HEK293 (cell line): ENCODE data around the gene ADK.

Experiments
- CTCF ChIA-PET: fragments of 350-600 bp; formaldehyde crosslinking; extraction: SDS; loops from one replicate; lab custom pipeline; 2021; ENCODE audit warnings: antibody characterized with exemption; lab: Yijun Ruan, JAX
- POLR2A ChIA-PET: fragments of 300-600 bp; formaldehyde crosslinking; extraction: SDS; loops from one replicate; lab custom pipeline; 2020; ENCODE audit warnings: antibody characterized with exemption, inconsistent platforms; lab: Yijun Ruan, JAX
- H3K27ac ChIP-seq: fragments of 200-500 bp; sonication (Bioruptor generic); 2 replicates; pipeline ENCODE4 v1.5.1; 2014; ENCODE audit warnings: low read depth, low read length, control low read depth, inconsistent platforms; ENCODE audit errors: extremely low read depth
- H3K36me3 ChIP-seq, 2 experiments: fragments of 200-500 bp in 1 of 2; sonication (Bioruptor generic) in 1 of 2; 1 replicate in 1 of 2; 2 replicates in 1 of 2; pipeline ENCODE4 v1.5.1; 2014 to 2017; ENCODE audit warnings: inconsistent platforms in 2 of 2, low read length in 2 of 2; ENCODE audit not compliant: control insufficient read depth in 2 of 2, insufficient read depth in 1 of 2
- H3K4me1 ChIP-seq: fragments of 200-500 bp; sonication (Bioruptor generic); 2 replicates; pipeline ENCODE4 v1.5.1; 2014; ENCODE audit warnings: mild to moderate bottlenecking, low read length, inconsistent platforms; ENCODE audit not compliant: control insufficient read depth, insufficient read depth
- H3K4me3 ChIP-seq: 2 replicates; pipeline ENCODE4 v1.5.1; 2011; ENCODE audit warnings: low read depth, mild to moderate bottlenecking, control low read depth, low read length, moderate library complexity
- H3K9me3 ChIP-seq: fragments of 200-500 bp; sonication (Bioruptor generic); 2 replicates; pipeline ENCODE4 v1.5.1; 2014; ENCODE audit warnings: low read depth, low read length, inconsistent platforms; ENCODE audit not compliant: control insufficient read depth, insufficient read depth
- GFI1B ChIP-seq: fragments of 450-650 bp; formaldehyde crosslinking; IDR thresholded peaks from 2 replicates; pipeline ENCODE4 v1.5.1; 2016; ENCODE audit warnings: missing biosample characterization, missing genetic modification characterization
- KLF16 ChIP-seq: fragments of 450-650 bp; formaldehyde crosslinking; IDR thresholded peaks from 2 replicates; pipeline ENCODE4 v1.5.1; 2017; ENCODE audit warnings: missing biosample characterization, missing genetic modification characterization
- KLF9 ChIP-seq: fragments of 450-650 bp; formaldehyde crosslinking; IDR thresholded peaks from 2 replicates; pipeline ENCODE4 v1.5.1; 2016; ENCODE audit warnings: missing biosample characterization, missing genetic modification characterization, low read depth
- SETDB1 ChIP-seq: IDR thresholded peaks from one replicate; pipeline ENCODE4 v1.6.1; 2017; ENCODE audit warnings: mild to moderate bottlenecking, low read length, moderate library complexity, mixed read lengths; ENCODE audit not compliant: insufficient read length
- TCF7L2 ChIP-seq: IDR thresholded peaks from 2 replicates; pipeline ENCODE4 v1.6.1; 2011; ENCODE audit warnings: low read depth, mild to moderate bottlenecking, inconsistent platforms, low read length, moderate library complexity, borderline replicate concordance
- TRIM28 ChIP-seq: IDR thresholded peaks from 2 replicates; pipeline ENCODE4 v1.6.1; 2011; ENCODE audit warnings: low read length, control low read depth, borderline replicate concordance
- ZBTB20 ChIP-seq: fragments of 450-650 bp; formaldehyde crosslinking; IDR thresholded peaks from 2 replicates; pipeline ENCODE4 v1.5.1; 2016; ENCODE audit warnings: missing biosample characterization, missing genetic modification characterization
- ZFP3 ChIP-seq: fragments of 450-650 bp; formaldehyde crosslinking; IDR thresholded peaks from 2 replicates; pipeline ENCODE4 v1.5.1; 2016; ENCODE audit warnings: low read depth, missing biosample characterization, missing genetic modification characterization
- ZNF155 ChIP-seq: fragments of 450-650 bp; formaldehyde crosslinking; IDR thresholded peaks from 2 replicates; pipeline ENCODE4 v1.5.1; 2016; ENCODE audit warnings: missing biosample characterization, missing genetic modification characterization
- ZNF24 ChIP-seq: fragments of 450-650 bp; formaldehyde crosslinking; IDR thresholded peaks from 2 replicates; pipeline ENCODE4 v1.5.1; 2016; ENCODE audit warnings: missing biosample characterization, missing genetic modification characterization
- ZNF311 ChIP-seq: fragments of 450-650 bp; formaldehyde crosslinking; IDR thresholded peaks from 2 replicates; pipeline ENCODE4 v1.5.1; 2017; ENCODE audit warnings: missing biosample characterization, missing genetic modification characterization, borderline replicate concordance
- ZNF324 ChIP-seq: fragments of 450-650 bp; formaldehyde crosslinking; IDR thresholded peaks from 2 replicates; pipeline ENCODE4 v1.5.1; 2016; ENCODE audit warnings: missing biosample characterization, missing genetic modification characterization
- ZNF394 ChIP-seq: fragments of 450-650 bp; formaldehyde crosslinking; IDR thresholded peaks from 2 replicates; pipeline ENCODE4 v1.5.1; 2016; ENCODE audit warnings: missing biosample characterization, missing genetic modification characterization, mild to moderate bottlenecking, moderate library complexity, borderline replicate concordance
- ZNF473 ChIP-seq: fragments of 450-650 bp; formaldehyde crosslinking; IDR thresholded peaks from 2 replicates; pipeline ENCODE4 v1.5.1; 2017; ENCODE audit warnings: missing biosample characterization, missing genetic modification characterization
- ZNF501 ChIP-seq: fragments of 450-650 bp; formaldehyde crosslinking; IDR thresholded peaks from 2 replicates; pipeline ENCODE4 v1.5.1; 2016; ENCODE audit warnings: missing biosample characterization, missing genetic modification characterization
- ZNF510 ChIP-seq: fragments of 450-650 bp; formaldehyde crosslinking; IDR thresholded peaks from 2 replicates; pipeline ENCODE4 v1.5.1; 2018; ENCODE audit warnings: mild to moderate bottlenecking, missing genetic modification characterization, missing biosample characterization; ENCODE audit not compliant: insufficient replicate concordance
- ZNF529 ChIP-seq: fragments of 450-650 bp; formaldehyde crosslinking; IDR thresholded peaks from 2 replicates; pipeline ENCODE4 v1.5.1; 2017; ENCODE audit warnings: missing genetic modification characterization, missing biosample characterization; ENCODE audit not compliant: insufficient replicate concordance
- ZNF548 ChIP-seq: fragments of 450-650 bp; formaldehyde crosslinking; IDR thresholded peaks from 2 replicates; pipeline ENCODE4 v1.5.1; 2016; ENCODE audit warnings: missing biosample characterization, missing genetic modification characterization
- ZNF549 ChIP-seq: fragments of 450-650 bp; IDR thresholded peaks from 2 replicates; pipeline ENCODE4 v1.5.1; 2018; ENCODE audit warnings: missing biosample characterization, missing genetic modification characterization, mild to moderate bottlenecking, inconsistent platforms, moderate library complexity
- ZNF558 ChIP-seq: fragments of 450-650 bp; formaldehyde crosslinking; IDR thresholded peaks from 2 replicates; pipeline ENCODE4 v1.5.1; 2016; ENCODE audit warnings: missing biosample characterization, missing genetic modification characterization
- ZNF560 ChIP-seq: fragments of 450-650 bp; formaldehyde crosslinking; IDR thresholded peaks from 2 replicates; pipeline ENCODE4 v1.5.1; 2017; ENCODE audit warnings: missing biosample characterization, missing genetic modification characterization, borderline replicate concordance
- ZNF626 ChIP-seq: fragments of 450-650 bp; sonication (Bioruptor Pico); formaldehyde crosslinking; IDR thresholded peaks from 2 replicates; pipeline ENCODE4 v1.5.1; 2018; ENCODE audit warnings: missing biosample characterization, missing genetic modification characterization, inconsistent platforms
- ZNF664 ChIP-seq: fragments of 450-650 bp; formaldehyde crosslinking; IDR thresholded peaks from 2 replicates; pipeline ENCODE4 v1.5.1; 2016; ENCODE audit warnings: missing biosample characterization, missing genetic modification characterization
- ZNF768 ChIP-seq: fragments of 450-650 bp; formaldehyde crosslinking; IDR thresholded peaks from 2 replicates; pipeline ENCODE4 v1.5.1; 2018; ENCODE audit warnings: missing biosample characterization, mild to moderate bottlenecking, missing genetic modification characterization
- ZNF843 ChIP-seq: fragments of 450-650 bp; formaldehyde crosslinking; IDR thresholded peaks from 2 replicates; pipeline ENCODE4 v1.5.1; 2016; ENCODE audit warnings: missing biosample characterization, missing genetic modification characterization
- TF ChIP-seq, protein P1 (sequence below): fragments of 450-650 bp; formaldehyde crosslinking; IDR thresholded peaks from 2 replicates; pipeline ENCODE4 v1.5.0; 2017; ENCODE audit warnings: missing biosample characterization, missing genetic modification characterization, borderline replicate concordance
- TF ChIP-seq, protein P2 (sequence below): fragments of 450-650 bp; formaldehyde crosslinking; IDR thresholded peaks from 2 replicates; pipeline ENCODE4 v1.5.1; 2016; ENCODE audit warnings: missing biosample characterization, missing genetic modification characterization
- TF ChIP-seq, protein P3 (sequence below): fragments of 450-650 bp; formaldehyde crosslinking; IDR thresholded peaks from 2 replicates; pipeline ENCODE4 v1.5.1; 2016; ENCODE audit warnings: missing biosample characterization, missing genetic modification characterization
- TF ChIP-seq, protein P4 (sequence below): fragments of 450-650 bp; formaldehyde crosslinking; IDR thresholded peaks from 2 replicates; pipeline ENCODE4 v1.5.1; 2017; ENCODE audit warnings: missing biosample characterization, missing genetic modification characterization

ADK gene

DNA sequence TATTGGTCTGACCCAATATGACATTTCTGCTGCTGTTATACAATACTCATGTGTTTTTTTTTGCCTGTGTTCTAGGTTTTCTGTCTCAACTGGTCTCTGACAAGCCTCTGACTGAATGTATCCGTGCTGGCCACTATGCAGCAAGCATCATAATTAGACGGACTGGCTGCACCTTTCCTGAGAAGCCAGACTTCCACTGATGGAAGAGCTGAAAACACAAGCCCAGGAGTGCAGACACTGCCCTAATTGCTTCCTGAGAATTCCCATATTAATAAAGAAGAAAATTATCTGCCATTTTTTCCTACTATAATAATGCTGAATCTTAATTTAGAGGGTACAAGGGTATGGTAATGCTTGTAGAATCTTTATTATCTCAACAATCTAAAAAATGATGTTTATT is 557.2 kb downstream of the ADK start (continued):
- TF ChIP-seq, protein P1, sequence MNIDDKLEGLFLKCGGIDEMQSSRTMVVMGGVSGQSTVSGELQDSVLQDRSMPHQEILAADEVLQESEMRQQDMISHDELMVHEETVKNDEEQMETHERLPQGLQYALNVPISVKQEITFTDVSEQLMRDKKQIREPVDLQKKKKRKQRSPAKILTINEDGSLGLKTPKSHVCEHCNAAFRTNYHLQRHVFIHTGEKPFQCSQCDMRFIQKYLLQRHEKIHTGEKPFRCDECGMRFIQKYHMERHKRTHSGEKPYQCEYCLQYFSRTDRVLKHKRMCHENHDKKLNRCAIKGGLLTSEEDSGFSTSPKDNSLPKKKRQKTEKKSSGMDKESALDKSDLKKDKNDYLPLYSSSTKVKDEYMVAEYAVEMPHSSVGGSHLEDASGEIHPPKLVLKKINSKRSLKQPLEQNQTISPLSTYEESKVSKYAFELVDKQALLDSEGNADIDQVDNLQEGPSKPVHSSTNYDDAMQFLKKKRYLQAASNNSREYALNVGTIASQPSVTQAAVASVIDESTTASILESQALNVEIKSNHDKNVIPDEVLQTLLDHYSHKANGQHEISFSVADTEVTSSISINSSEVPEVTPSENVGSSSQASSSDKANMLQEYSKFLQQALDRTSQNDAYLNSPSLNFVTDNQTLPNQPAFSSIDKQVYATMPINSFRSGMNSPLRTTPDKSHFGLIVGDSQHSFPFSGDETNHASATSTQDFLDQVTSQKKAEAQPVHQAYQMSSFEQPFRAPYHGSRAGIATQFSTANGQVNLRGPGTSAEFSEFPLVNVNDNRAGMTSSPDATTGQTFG: no peak
- TF ChIP-seq ZNF311 (no peak), ZNF324 (tag by site-specific recombination) (no peak), ZNF501 (tag by site-specific recombination) (no peak)

DNA sequence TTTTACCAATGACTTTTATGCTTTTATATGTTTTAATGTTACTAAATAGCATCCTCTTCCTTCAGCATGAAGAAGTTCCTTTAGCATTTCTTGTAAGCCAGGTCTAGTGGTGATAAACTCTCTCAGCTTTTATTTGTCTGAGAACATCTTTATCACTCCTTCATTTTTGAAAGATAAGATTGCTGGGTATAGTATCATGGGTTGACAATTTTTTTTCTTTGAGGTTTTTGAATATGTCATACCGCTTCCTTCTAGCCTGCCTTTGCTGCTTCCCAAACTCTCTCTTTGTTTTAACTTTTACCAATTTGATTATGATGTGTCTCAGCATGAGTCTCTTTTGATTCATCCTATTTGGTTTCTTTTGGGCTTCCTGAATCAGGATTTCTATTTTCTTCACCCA is 567.2 kb downstream of the ADK start:
- no peaks in the 10 kb centered on the region; a peak in 1 of 3 replicates for H3K36me3 ChIP-seq
- no peaks in the 10 kb centered on the region for H3K9me3 ChIP-seq
- POLR2A ChIA-PET: no interaction called here
- CTCF ChIA-PET: no interaction called here
- H3K4me3 ChIP-seq: no peak overlapping the region
- no peak for TF ChIP-seq ZFP3
- TF ChIP-seq ZNF473 (tag by site-specific recombination): no peak
- TF ChIP-seq KLF9: no peak
- TF ChIP-seq, protein P2, sequence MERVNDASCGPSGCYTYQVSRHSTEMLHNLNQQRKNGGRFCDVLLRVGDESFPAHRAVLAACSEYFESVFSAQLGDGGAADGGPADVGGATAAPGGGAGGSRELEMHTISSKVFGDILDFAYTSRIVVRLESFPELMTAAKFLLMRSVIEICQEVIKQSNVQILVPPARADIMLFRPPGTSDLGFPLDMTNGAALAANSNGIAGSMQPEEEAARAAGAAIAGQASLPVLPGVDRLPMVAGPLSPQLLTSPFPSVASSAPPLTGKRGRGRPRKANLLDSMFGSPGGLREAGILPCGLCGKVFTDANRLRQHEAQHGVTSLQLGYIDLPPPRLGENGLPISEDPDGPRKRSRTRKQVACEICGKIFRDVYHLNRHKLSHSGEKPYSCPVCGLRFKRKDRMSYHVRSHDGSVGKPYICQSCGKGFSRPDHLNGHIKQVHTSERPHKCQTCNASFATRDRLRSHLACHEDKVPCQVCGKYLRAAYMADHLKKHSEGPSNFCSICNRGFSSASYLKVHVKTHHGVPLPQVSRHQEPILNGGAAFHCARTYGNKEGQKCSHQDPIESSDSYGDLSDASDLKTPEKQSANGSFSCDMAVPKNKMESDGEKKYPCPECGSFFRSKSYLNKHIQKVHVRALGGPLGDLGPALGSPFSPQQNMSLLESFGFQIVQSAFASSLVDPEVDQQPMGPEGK: no peak
- TF ChIP-seq, protein P3, sequence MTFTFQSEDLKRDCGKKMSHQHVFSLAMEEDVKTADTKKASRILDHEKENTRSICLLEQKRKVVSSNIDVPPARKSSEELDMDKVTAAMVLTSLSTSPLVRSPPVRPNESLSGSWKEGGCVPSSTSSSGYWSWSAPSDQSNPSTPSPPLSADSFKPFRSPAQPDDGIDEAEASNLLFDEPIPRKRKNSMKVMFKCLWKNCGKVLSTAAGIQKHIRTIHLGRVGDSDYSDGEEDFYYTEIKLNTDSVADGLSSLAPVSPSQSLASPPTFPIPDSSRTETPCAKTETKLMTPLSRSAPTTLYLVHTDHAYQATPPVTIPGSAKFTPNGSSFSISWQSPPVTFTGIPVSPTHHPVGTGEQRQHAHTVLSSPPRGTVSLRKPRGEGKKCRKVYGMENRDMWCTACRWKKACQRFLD (tag by site-specific recombination): no peak
- TF ChIP-seq ZNF394 (tag by site-specific recombination): no peak
- no peak for TF ChIP-seq ZNF155 (tag by site-specific recombination)
- TF ChIP-seq ZNF548 (tag by site-specific recombination): no peak
- TF ChIP-seq TRIM28: peak; percentile 73; the same call in 1 of the 2 replicates
- TF ChIP-seq TCF7L2: no peak
- peak; percentile 98 for TF ChIP-seq SETDB1
- no peak for TF ChIP-seq GFI1B (tag by site-specific recombination)
- TF ChIP-seq, protein P4, sequence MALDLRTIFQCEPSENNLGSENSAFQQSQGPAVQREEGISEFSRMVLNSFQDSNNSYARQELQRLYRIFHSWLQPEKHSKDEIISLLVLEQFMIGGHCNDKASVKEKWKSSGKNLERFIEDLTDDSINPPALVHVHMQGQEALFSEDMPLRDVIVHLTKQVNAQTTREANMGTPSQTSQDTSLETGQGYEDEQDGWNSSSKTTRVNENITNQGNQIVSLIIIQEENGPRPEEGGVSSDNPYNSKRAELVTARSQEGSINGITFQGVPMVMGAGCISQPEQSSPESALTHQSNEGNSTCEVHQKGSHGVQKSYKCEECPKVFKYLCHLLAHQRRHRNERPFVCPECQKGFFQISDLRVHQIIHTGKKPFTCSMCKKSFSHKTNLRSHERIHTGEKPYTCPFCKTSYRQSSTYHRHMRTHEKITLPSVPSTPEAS (tag by site-specific recombination): no peak
- peak; percentile 43 for TF ChIP-seq ZNF529 (tag by site-specific recombination)
- TF ChIP-seq ZNF549 (tag by site-specific recombination): peak; percentile 32; the same call in 1 of the 2 replicates
- TF ChIP-seq ZNF560 (tag by site-specific recombination): no peak
- no peak for TF ChIP-seq ZNF24
- TF ChIP-seq ZNF664 (tag by site-specific recombination): no peak
- peak; percentile 66 for TF ChIP-seq ZNF510
- no peak for TF ChIP-seq ZNF768 (tag by site-specific recombination)
- peak; percentile 85; the same call in 1 of the 2 replicates for TF ChIP-seq ZNF626 (tag by site-specific recombination)
- TF ChIP-seq ZBTB20 (tag by site-specific recombination): no peak
- TF ChIP-seq KLF16 (tag by site-specific recombination): no peak
- no peak for TF ChIP-seq ZNF843 (tag by site-specific recombination)
- TF ChIP-seq ZNF558 (tag by site-specific recombination): 0 out of 2 replicates have a peak, but pooled peaks have one; percentile 17
- TF ChIP-seq, all 188 proteins: peak for 7
- no peak overlapping the region for H3K27ac ChIP-seq
- no peaks in the 10 kb centered on the region for H3K4me1 ChIP-seq
